ENCODE results near the gene MAGEB16. TPM values are rescaled to one million over a fixed set of nuclear protein-coding genes. Genes with fewer than 3 reads are reported as not detected.

The MAGEB16 gene
- total RNA-seq, 1 experiment from 2014 or later: 0.03 TPM

Other genes starting within 250 kb of the MAGEB16 start
- 0.07 TPM in 1 of 2 replicates, not detected in the other for gene CFAP47, start 121.4 kb downstream of the MAGEB16 start, total RNA-seq (2014; rRNA removed; shearing (Covaris generic))